ES-I3 (cell line): ENCODE data around the gene PLCL2.

ENCODE experiments used
- H3K36me3 ChIP-seq: 2 replicates; pipeline ENCODE4 v1.6.1; 2013; ENCODE audit warnings: mild to moderate bottlenecking, low read length, control low read depth, moderate library complexity; ENCODE audit not compliant: insufficient read depth
- H3K4me1 ChIP-seq: 2 replicates; pipeline ENCODE4 v1.6.1; 2013; ENCODE audit warnings: mild to moderate bottlenecking, control low read depth, low read length; ENCODE audit not compliant: insufficient read depth
- H3K9ac ChIP-seq: 2 replicates; pipeline ENCODE4 v1.6.1; 2013; ENCODE audit warnings: low read depth, mild to moderate bottlenecking, low read length, moderate library complexity
- H3K9me3 ChIP-seq: 2 replicates; pipeline ENCODE4 v1.6.1; 2013; ENCODE audit warnings: mild to moderate bottlenecking, low read length, moderate library complexity; ENCODE audit not compliant: control insufficient read depth, insufficient read depth

Gene PLCL2

GRCh38 chr3:17046623-17047022, 161.9 kb downstream of the PLCL2 start:
- Histone ChIP-seq H3K9ac (no peak overlapping the region), H3K9me3 (no peaks in the 10 kb centered on the region), H3K36me3 (no peaks in the 10 kb centered on the region)

GRCh38 chr3:17047162-17047561, 162.4 kb downstream of the PLCL2 start:
- Histone ChIP-seq H3K4me1 (peaks cover 13% of the 10 kb centered on the region; the same call in 1 of the 2 replicates), H3K9ac (no peak overlapping the region), H3K36me3 (no peaks in the 10 kb centered on the region), H3K9me3 (no peaks in the 10 kb centered on the region)

More at GRCh38 chr3:17046623-17047022, 161.9 kb downstream of the PLCL2 start:
- H3K4me1 ChIP-seq, result peaks cover 13% of the 10 kb centered on the region; the same call in 1 of the 2 replicates

- Histone ChIP-seq H3K9ac (no peak overlapping the region), H3K36me3 (no peaks in the 10 kb centered on the region), H3K4me1 (peaks cover 13% of the 10 kb centered on the region; the same call in 1 of the 2 replicates), H3K9me3 (no peaks in the 10 kb centered on the region)
Observed at GRCh38 chr3:17047894-17048293, 163.1 kb downstream of the PLCL2 start.

- H3K4me1 ChIP-seq, result peaks cover 13% of the 10 kb centered on the region; the same call in 1 of the 2 replicates
- no peaks in the 10 kb centered on the region for H3K36me3 ChIP-seq
- H3K9ac ChIP-seq, result no peak overlapping the region
- H3K9me3 ChIP-seq, result no peaks in the 10 kb centered on the region
Observed at GRCh38 chr3:17050071-17050470, 165.3 kb downstream of the PLCL2 start.

- Histone ChIP-seq H3K9me3 (no peaks in the 10 kb centered on the region), H3K36me3 (no peaks in the 10 kb centered on the region), H3K9ac (no peak overlapping the region), H3K4me1 (peaks cover 13% of the 10 kb centered on the region; the same call in 1 of the 2 replicates)
Observed at GRCh38 chr3:17050506-17050905, 165.8 kb downstream of the PLCL2 start.

- H3K4me1 ChIP-seq, result peaks cover 4% of the 10 kb centered on the region; the same call in 1 of the 2 replicates
- no peaks in the 10 kb centered on the region for H3K36me3 ChIP-seq
- H3K9me3 ChIP-seq, result no peaks in the 10 kb centered on the region
- no peak overlapping the region for H3K9ac ChIP-seq
Observed at GRCh38 chr3:17052363-17052762, 167.6 kb downstream of the PLCL2 start.

GRCh38 chr3:17054301-17054981, 169.7 kb downstream of the PLCL2 start:
- Histone ChIP-seq H3K9ac (no peak overlapping the region), H3K9me3 (no peaks in the 10 kb centered on the region), H3K36me3 (no peaks in the 10 kb centered on the region), H3K4me1 (no peaks in the 10 kb centered on the region)

- H3K9ac ChIP-seq, result no peak overlapping the region
- no peaks in the 10 kb centered on the region for H3K36me3 ChIP-seq
- no peaks in the 10 kb centered on the region for H3K9me3 ChIP-seq
- peaks cover 2% of the 10 kb centered on the region; the same call in 1 of the 2 replicates for H3K4me1 ChIP-seq
Observed at GRCh38 chr3:17054982-17055343, 170.2 kb downstream of the PLCL2 start.

- H3K9ac ChIP-seq, result no peak overlapping the region
- no peaks in the 10 kb centered on the region for H3K9me3 ChIP-seq
- H3K36me3 ChIP-seq, result no peaks in the 10 kb centered on the region
- H3K4me1 ChIP-seq, result peaks cover 4% of the 10 kb centered on the region; the same call in 1 of the 2 replicates
Observed at GRCh38 chr3:17055374-17056276, 170.9 kb downstream of the PLCL2 start.

GRCh38 chr3:17057321-17057720, 172.6 kb downstream of the PLCL2 start:
- no peak overlapping the region for H3K9ac ChIP-seq
- no peaks in the 10 kb centered on the region for H3K36me3 ChIP-seq
- H3K9me3 ChIP-seq, result no peaks in the 10 kb centered on the region
- H3K4me1 ChIP-seq, result peaks cover 4% of the 10 kb centered on the region; the same call in 1 of the 2 replicates

GRCh38 chr3:17059989-17060550, 175.3 kb downstream of the PLCL2 start:
- Histone ChIP-seq H3K9ac (no peak overlapping the region), H3K36me3 (no peaks in the 10 kb centered on the region), H3K4me1 (peaks cover 4% of the 10 kb centered on the region; the same call in 1 of the 2 replicates), H3K9me3 (no peaks in the 10 kb centered on the region)

- peaks cover 4% of the 10 kb centered on the region; the same call in 1 of the 2 replicates for H3K4me1 ChIP-seq
- no peaks in the 10 kb centered on the region for H3K36me3 ChIP-seq
- no peaks in the 10 kb centered on the region for H3K9me3 ChIP-seq
- no peak overlapping the region for H3K9ac ChIP-seq
Observed at GRCh38 chr3:17061005-17061404, 176.2 kb downstream of the PLCL2 start.

- Histone ChIP-seq H3K4me1 (peaks cover 4% of the 10 kb centered on the region; the same call in 1 of the 2 replicates), H3K9ac (no peak overlapping the region), H3K36me3 (no peaks in the 10 kb centered on the region), H3K9me3 (no peaks in the 10 kb centered on the region)
Observed at GRCh38 chr3:17062736-17063135, 178.0 kb downstream of the PLCL2 start.

- H3K9ac ChIP-seq, result no peak overlapping the region
- H3K9me3 ChIP-seq, result no peaks in the 10 kb centered on the region
- no peaks in the 10 kb centered on the region for H3K36me3 ChIP-seq
- H3K4me1 ChIP-seq, result peaks cover 4% of the 10 kb centered on the region; the same call in 1 of the 2 replicates
Observed at GRCh38 chr3:17063596-17063995, 178.8 kb downstream of the PLCL2 start.
